ENCODE measurements around the gene CTDSPL.

The CTDSPL gene

DNA sequence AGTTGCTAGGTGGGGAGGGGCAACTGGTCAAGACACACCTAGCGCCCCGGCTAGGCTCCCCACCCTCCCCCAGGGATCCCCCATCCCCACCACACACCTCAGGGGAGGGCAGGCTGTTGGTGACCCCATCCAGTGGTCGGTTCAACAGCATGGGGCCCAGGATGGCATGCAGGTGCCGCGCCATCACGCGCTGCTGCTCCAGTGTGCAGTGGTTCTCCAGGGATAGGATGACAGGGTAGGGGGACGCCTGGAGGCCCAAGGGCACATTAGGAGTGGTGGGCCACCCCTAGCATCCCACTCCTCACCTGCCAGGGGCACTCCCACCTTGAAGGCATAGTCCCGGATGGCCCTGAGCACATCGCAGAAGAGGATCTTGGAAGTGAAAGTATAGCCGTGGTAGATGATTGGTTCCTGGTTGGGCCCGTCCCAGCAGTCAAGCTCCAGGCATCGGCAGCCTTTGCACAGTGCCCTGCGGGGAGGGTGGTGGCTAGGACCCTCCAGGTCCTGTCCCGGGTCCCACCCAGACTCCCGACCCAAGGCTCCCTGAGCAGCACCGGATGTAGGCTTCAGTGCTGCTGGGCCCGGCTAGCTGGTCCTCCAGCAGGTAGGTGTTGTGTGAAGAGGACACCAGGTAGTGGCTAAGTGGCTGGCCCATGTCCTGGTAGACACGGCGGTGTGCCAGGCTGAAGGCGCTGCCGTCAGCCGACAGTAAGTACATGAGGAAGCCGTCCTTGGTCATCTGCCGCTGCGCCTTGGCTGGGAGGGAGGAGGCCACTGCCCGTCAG, 148.3 kb downstream of the CTDSPL start:
- in situ Hi-C loops (cut with MboI; ENCODE audit: low sequenced_read_pairs): no loop called here

DNA sequence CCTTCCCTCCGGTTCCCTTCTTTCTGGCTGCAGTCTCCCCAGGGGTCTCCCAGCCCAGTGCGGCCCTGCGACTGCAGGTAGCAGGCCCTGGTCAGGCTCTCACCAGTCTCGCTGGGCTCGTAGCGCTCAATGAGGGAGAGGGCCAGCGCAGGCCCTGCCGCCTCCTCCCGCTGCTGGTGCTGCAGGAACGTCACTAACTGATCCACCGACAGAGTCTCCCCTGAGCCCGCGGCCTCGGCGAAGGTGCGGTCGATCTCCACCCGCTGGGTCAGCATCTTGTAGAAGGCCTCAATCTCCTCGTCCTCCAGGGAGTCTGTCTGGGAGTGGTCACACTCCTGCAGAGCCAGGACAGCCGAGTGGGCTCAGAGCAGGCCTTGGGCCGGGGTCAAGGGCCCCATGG, 149.4 kb downstream of the CTDSPL start:
- in situ Hi-C loops (cut with MboI; ENCODE audit: low sequenced_read_pairs): no loop called here

DNA sequence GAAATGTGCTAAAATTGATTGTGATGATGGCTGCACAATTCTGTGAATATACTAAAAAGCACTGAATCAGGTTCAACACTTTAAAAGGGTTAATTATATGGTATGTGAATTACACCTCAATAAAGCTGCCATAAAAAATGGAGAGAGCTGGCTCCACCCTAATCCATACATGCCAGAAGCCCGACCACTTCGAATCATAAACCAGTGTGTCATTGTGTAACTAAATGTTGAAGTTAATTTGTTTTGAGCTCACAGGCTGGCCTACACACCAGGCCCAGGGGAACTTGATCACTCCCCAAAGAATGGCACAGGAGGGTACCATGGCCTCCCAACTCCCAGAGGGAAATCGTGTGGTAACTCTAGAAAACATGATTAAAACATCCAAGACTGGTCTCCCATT, 153.8 kb downstream of the CTDSPL start:
- in situ Hi-C loops (cut with MboI; ENCODE audit: low sequenced_read_pairs): no loop called here

DNA sequence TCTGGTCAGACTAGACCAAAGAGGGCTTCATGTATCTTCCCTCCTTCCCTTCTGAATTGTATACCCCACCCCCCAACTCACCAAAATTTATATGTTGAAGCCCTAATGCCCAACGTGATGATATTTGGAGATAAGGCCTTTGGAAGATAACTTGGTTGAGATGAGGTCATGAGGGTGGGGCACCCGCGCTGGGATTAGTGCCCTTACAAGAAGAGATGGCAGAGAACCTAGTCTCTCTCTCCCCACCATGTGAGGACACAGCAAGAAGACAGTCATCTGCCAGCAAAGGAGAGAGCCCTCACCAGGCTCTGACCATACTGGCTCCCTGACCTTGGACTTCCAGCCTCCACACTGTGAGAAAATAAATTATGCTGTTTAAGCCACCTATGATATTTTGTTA, 154.3 kb downstream of the CTDSPL start:
- in situ Hi-C loops (cut with MboI; ENCODE audit: low sequenced_read_pairs): no loop called here

DNA sequence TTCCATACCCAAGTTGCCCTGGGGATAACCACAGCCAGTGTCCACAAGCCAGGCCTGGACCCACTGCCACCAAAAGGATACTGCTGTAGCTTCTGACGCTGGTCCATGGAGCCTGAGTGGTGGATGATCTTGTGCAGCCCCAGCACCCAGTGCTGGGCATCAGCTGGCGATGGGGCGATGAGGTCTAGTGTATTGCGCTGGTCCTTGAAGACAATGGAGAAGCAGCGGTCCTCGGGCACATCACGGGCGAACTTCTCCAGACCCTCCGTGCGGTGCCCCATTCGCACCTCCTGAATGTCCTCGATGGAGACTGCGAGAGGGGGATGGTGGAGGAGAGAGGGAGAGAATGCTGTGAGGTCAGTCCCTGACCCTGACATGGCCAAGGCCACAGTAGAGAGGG, 154.7 kb downstream of the CTDSPL start:
- in situ Hi-C loops (cut with MboI; ENCODE audit: low sequenced_read_pairs): no loop called here

DNA sequence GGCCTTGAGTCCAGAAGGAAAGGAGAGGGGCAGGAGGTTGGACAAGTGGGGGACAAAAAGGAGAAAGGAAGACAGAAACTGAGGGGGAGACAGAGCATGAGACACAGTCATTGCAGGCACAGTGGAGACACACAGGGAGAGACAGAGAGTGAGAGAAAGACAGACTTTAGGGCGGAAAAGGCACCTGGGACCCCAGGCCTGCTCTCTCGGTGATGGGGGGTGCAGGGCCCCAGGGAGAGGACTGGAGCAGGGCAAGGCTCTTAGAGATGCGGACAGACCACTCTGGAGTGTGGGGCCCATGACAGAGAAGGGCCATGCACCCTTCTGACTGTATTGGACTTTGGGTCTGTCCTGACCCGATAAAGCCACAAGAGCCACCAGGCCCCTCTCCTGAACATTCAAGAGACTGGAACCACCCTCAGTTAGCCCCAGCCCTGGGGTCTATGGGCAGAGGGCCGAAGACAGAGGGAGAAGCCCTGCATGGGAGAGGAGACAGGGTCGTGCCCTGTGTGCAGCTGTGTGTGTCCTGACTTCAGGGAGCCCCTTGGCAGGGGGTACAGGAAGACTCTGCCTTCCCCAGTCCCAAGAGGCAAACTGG, 155.3 kb downstream of the CTDSPL start:
- in situ Hi-C loops (cut with MboI; ENCODE audit: low sequenced_read_pairs): no loop called here

DNA sequence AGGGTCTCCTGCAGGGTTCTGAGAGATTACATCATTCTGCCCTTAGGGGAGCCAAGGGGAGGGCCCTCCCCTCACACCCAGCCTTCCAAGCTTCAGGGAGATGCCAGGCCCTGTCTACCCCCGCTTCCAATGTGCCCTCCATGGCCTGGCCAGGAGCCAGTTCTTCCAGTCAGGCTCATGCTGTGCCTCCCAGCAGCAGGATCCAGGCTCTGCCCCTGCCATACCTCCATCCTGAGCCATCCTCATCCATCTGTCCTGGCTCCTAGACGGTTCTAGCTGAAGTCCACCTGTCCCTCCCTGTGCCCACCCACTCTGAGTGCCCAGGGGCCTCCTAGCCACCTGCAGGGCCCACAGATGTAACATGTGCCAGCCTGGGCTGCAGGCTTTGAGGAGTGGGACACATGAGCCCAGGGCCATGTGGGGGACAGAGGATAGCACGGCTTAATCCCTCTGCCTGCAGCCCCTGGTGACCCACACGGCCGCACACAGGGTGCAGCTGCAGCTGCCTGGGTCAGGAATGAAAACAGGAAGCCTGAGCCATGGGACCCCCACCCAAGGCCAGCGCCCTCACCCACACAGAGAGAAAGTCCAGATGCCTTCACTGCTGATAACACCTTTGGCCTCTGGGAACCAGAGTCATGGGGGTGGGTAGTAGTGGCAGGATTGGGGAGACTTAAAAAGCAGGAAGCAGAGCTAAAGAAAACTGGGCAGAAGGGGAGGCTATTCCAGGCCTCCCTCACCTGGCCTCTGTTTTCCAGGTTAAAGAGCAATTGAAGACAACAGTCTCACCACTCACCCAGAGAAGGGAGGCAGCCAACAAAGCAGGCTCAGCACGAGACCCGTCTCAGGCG, 156.0 kb downstream of the CTDSPL start:
- in situ Hi-C loops (cut with MboI; ENCODE audit: low sequenced_read_pairs): no loop called here

DNA sequence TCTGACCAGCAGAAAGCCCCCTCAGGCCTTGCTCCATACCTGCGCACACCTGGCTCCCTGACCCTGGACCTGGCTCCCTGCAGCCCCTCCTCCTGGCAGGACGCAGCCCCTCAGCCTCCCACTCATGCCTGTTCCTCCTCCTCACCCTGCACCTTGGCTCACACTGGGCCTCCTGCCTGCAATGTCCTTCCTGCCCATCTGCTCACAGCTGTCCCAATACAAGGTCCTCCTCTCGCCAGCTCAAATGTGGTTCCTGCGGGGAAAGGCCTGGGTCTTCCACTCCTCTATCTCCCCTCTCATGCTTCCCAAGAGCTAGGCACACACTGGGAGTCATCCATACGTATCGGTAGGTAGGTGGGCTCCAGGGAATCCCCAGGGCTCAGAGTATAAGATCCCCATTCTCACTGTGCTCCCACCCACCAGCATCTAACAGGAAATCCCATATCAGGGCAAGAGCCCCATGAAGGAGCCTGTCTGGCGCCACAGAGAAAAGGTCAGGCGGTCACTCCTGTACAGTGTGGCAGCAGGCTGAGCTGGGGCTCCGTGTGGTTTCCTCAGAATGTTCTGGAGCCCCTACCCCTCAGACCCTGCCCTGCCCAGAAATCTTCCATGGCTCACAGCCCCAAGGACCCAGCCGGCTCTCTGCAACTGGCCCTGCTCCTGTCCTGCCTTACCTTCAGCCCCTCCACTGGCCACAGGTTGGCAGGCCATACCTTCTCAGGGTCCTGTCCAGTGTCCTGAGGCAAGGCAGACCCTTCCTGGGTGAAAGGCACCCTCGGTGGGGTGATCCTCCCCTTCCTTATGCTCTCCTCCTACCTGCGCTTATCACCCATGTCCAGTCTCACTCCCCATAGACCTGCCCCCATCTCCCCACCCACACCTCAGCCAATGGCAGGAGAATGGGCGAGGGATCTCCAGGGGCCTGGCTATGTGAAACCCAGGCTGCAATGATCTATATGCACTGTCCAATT, 156.9 kb downstream of the CTDSPL start:
- in situ Hi-C loops (cut with MboI; ENCODE audit: low sequenced_read_pairs): no loop called here

DNA sequence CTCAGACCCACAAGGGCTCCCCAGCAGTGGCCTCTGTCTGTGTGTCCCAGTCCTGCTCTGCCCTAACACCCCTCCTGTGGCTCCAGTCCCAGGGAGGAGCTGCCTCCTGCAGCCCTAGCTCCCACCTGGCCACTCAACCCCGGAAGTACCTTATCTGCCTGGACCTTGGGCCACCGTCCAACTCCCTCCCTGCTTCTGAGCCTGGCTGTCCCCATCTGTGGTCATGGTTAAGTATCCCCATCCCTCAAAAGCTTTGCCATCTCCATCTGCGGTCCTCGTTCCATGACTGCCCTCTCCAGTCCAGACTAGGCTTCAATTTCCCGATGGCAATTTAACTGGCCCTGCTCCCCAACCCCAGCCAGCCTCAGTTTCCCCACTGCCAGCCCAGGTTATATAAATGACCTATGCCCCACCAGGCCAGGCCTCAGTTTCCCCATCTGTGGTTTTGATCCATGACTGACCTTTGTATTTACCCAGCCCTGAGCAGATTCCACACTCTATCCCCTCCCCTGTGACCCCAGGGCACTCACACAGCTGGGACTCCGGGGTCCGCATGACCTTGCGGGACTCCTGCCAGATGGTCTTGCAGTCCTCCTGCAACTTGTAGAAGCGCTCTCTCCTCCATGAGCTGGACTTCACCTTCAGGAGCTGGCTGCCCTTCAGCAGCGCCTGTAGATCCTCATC, 158.1 kb downstream of the CTDSPL start:
- in situ Hi-C loops (cut with MboI; ENCODE audit: low sequenced_read_pairs): no loop called here

DNA sequence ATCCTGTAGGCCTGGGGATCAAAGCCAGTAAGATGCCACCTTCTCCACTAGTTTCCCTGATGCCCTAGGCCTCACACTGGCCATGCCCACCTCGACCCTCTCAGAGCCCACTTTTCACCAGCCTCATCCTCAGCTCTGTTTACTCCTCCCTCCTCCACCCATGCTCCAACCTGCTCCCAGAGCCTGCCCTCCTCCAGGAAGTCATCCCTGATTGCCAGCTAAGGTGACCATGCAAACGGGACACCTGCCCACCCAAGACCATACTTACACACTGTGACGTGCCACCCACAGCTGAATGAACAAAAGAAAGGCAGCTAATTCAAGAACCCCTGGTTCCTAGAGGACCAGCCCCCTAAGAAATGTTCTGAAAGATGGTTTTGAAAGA, 158.7 kb downstream of the CTDSPL start:
- in situ Hi-C loops (cut with MboI; ENCODE audit: low sequenced_read_pairs): no loop called here

DNA sequence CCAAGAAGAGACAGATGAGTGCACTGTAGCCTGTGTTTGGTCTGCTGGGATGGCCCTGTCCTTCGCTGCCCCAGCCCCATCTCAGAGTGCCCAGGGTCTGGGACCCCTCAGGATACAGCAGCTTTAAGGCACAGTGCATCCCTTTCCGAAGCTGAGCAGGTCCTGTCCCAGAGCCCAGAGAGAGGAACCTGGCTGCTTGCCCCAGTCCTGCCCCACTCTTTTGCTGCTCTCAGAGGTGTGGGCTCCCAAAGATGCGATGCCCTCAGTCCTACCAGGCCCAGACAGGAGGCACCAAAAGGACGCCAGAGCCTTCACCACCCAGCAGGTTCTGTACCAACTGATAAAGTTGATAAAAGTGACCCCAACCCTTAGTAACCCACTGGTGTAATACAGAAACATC, 159.5 kb downstream of the CTDSPL start:
- in situ Hi-C loops (cut with MboI; ENCODE audit: low sequenced_read_pairs): no loop called here

DNA sequence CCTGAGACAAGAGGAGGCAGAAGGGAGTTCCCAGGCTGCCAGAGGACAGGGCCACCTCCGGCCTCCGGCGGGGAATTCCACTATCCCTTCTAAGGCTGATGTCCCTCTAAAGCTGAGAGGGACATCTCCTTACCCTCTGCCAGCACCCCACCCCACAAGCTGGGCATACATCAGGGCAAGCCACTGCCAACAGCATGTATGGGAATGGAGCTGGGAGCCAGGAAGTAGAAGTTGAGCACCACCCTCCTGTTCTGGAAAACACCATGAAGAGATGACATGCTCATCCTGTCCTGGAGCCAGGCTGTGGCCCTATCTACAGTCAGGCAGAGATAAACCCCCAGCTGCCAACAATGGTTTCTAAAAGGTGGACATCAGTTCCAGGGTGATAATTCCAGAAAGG, 160.6 kb downstream of the CTDSPL start:
- in situ Hi-C loops (cut with MboI; ENCODE audit: low sequenced_read_pairs): no loop called here

DNA sequence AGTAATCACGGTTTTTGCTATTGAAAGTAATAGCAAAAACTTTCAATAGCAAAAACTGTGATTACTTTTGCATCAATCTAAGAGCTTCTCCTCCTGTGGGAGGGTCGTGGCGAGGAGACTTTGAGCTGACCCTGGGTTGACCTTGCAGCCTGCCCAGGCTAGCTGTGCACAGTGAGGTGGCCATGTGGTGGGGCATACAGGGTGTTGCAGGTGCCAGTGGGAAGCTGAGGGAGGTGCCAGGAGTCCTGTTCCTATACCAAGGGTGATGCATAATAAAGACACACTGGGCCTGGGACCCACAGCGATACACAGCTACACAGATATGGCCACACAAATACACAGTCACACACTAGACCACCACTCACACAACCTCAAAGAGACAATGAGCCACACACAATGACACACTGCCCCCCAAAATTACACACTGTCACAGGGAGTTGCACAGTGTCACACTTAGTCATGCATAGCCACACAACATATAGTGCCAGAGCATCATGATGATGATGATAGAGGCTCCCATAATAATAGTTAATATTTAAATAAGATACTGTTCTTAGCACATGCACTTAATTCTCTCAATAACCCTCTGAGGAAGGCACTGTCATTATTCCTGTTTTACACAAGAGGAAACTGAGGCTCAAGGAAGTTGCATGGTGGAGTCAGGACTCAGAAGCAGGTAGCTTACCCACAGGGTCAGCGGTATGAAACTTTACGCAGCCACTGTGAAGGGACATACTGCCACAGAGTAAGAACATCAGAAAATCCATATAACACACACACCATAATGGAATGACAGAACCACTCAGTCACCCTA, 161.4 kb downstream of the CTDSPL start:
- in situ Hi-C loops (cut with MboI; ENCODE audit: low sequenced_read_pairs): no loop called here

DNA sequence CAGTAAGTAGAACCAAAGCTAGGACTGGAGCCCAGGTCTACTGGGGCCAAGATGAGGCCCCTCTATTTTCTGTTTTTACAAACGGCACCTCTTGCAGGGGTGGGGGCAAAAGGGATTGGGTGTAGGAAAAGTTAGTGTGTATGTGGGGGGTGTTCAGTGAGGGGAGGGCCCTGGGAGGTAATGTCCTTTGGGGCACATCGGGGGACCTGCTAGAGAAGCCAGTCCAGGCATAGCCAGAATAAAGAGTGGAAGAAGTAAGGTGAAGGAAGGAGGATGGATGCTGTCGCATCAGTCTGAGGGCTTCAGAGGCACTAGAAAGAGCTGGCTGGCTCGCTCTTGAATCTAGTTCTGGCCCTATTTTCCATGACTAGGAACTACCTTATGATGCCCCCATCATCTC, 165.2 kb downstream of the CTDSPL start:
- in situ Hi-C loops (cut with MboI; ENCODE audit: low sequenced_read_pairs): no loop called here

DNA sequence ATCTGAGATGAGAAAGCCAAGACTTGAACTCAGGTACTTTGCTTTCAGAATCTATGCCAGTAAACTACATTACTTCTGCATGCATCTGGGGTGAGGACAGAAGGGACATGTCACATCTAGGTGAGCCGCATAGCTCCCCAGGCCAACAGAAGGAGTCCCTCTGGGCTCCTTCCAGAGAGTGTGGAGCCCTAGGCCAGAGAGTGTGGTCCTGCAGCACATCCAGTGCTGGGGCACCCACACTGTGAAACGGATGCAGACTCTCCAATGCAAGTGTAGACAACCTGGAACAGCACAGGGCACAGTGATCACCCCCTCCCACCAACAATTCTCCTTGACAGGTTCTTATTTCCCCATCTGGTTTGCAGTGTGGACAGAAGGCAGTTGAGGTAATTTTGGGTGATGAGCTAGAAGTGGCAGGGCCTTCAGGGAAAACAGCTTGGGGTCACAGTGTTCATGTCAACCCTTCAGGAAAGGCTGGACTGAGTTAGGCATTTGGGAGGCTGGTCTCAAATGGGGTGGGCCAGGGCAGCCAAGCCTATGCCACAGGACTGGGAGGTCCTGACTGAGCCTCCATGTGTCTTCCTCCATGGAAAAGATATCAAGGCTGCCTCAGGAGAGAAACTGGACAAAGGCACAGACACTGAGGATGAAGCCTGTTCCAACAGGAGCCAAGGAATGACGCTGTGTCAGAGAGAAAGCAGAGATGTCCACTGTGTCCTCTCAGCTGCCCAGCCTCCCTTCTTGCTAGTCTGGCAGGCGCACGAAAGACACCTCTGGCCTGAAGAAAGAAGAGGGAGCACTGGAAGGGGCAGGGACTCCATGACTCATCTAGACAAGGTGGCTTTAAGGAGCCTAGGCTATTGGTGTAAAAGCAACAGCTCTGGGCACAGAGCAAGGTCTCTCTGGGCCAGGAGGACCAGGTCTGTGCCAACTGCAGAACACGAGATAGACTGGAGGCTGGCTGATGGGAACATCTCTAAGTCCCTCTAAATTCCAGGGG, 166.1 kb downstream of the CTDSPL start:
- in situ Hi-C loops (cut with MboI; ENCODE audit: low sequenced_read_pairs): no loop called here

DNA sequence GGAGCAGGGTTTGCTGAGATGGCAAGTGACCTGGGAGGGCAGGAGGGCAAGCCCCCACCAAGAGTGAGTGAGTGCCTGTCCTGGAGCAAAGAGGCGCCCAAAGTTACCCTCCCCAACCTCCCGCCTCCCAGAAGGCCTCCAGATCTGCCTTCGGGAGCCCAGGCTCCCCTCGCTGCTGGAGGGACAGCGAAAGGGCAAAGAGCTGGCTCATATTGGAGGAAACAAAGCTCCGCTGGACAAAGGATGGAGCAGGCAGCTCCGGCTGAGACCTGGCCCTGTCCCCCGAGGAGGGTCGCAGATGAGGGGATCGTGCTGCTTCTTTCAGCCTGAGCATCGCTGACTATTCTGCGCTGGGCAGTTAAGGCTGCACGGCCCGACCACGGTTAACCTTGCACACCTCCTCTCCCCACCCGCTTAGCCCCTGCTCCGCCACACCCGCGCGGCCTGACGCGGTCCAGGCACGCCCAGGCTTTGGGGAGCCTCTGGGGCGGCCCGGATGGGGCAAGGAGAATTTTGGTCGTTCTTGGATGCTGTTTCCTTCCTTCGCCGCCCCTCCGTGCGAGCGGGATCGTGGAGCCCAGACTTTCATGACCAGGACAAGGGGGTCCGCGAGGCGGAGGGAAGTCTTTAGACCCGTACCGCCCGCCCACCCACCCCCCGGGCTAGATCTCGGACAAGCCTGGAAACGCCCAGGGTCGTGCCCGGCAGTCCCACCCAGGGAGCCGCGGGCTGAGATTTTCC, 167.1 kb downstream of the CTDSPL start:
- in situ Hi-C loops (cut with MboI; ENCODE audit: low sequenced_read_pairs): no loop called here

DNA sequence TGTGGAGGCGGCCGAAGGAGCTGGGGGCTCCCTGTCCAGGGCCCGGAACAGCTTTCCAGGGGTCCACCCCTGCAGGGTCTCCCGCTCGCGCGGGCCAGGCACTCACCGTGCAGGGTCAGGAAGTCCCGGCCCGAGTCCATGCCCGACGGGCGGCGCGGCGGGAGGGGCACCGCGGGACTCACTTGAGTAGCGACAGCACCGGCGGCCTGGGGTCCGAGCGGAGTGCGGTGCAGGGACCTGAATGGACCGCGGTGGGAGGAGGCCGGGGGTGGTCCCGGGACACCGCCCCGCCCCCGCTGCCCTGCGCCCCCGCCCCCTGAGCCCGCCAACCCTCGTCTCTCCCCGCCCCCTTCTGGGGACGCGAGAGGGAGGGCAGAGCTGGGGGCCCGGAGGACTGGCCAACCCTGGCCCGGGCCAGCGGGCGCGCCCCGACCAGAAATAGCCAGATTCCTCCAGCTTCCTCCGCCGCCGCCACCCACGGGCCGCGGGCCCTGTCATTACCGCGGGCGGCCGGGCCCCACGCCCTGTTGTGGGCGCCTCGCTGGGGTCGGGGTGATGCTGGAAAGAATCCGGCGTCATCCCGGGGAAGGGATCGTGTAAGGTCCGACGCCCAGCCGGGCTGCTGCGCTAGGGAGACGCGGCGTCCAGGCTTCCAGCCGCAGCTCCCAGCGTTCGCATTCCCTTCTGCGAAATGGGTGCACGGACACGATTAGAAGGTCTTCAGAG, 167.9 kb downstream of the CTDSPL start, which contains the start of gene PLCD1:
Gene PLCD1, minus strand, starts transcription at position 243 of the 726 bp plus-strand sequence. Its CDS starts 103 bp downstream, at position 140.
- in situ Hi-C loops (cut with MboI; ENCODE audit: low sequenced_read_pairs): no loop called here

Data from HL-60/S4 treated with phorbol 12-myristate 13-acetate at 8.2 ng/mL for 4 days and 3 days (cell line).